ENCODE results near the gene CSK.

DNA sequence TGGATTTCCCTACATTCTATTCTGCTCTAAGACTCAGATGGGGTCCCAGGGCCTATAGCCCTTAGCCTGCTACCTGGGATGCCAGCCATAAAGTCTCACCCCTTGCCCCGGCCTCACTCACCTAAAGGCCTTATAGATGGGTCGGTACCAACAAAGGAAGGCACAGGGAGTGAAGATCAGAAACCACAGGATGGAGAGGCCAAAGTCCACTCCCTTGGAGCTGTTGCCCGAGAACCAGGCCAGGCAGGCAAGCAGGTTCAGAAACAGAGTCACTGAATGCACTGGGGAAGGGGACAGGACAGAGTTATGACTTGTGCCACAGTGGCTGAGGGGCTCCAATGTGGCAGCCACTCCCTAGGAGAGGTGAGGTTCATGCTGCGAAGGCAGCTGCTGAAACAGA lies 68.5 kb downstream of the CSK start:
- TF ChIP-seq, protein P1, sequence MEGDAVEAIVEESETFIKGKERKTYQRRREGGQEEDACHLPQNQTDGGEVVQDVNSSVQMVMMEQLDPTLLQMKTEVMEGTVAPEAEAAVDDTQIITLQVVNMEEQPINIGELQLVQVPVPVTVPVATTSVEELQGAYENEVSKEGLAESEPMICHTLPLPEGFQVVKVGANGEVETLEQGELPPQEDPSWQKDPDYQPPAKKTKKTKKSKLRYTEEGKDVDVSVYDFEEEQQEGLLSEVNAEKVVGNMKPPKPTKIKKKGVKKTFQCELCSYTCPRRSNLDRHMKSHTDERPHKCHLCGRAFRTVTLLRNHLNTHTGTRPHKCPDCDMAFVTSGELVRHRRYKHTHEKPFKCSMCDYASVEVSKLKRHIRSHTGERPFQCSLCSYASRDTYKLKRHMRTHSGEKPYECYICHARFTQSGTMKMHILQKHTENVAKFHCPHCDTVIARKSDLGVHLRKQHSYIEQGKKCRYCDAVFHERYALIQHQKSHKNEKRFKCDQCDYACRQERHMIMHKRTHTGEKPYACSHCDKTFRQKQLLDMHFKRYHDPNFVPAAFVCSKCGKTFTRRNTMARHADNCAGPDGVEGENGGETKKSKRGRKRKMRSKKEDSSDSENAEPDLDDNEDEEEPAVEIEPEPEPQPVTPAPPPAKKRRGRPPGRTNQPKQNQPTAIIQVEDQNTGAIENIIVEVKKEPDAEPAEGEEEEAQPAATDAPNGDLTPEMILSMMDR (conservative IDR thresholded peaks at IDR 0.05) = no peak
- TF ChIP-seq ZFX (IDR thresholded peaks at IDR 0.05) = no peak
